ENCODE data around the gene RBFOX2.

The RBFOX2 gene

GRCh38 chr22:35955546-35955945 lies 73.1 kb downstream of the RBFOX2 start:
- DNase-seq (ENCODE audit: low read depth in 2 of 2): no peak
- H3K4me3 ChIP-seq (replicated peaks in 1 of 2; ENCODE audit: low read depth in 2 of 2, low read length in 2 of 2): no peak overlapping the region
- TF ChIP-seq CTCF (IDR thresholded peaks at IDR 0.05; ENCODE audit: low read depth, low read length): no peak

DNA sequence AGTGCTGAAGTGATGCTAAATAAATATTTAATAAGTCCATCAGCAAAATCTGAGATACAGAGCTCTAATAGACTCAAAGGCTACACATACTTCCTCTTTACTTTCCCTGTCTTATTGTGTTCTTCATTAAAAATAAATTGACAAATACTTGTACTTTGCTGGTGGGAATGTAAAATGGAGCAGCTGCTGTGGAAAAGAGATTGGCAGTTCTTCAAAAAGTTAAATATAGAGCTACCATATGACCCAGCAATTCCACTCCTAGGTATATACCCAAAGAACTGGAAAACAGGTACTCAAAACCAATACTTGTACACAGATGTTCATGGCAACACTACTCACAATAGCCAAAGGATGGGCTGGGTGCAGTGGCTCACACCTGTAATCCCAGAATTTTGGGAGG lies 76.0 kb downstream of the RBFOX2 start:
- no peak for DNase-seq (ENCODE audit: low read depth in 2 of 2)
- TF ChIP-seq CTCF (IDR thresholded peaks at IDR 0.05; ENCODE audit: low read depth, low read length): no peak
- H3K4me3 ChIP-seq (replicated peaks in 1 of 2; ENCODE audit: low read depth in 2 of 2, low read length in 2 of 2): no peak overlapping the region

GRCh38 chr22:35950262-35950661 lies 78.4 kb downstream of the RBFOX2 start:
- no peak overlapping the region for H3K4me3 ChIP-seq (replicated peaks in 1 of 2; ENCODE audit: low read depth in 2 of 2, low read length in 2 of 2)
- no peak for DNase-seq (ENCODE audit: low read depth in 2 of 2)
- no peak for TF ChIP-seq CTCF (IDR thresholded peaks at IDR 0.05; ENCODE audit: low read depth, low read length)

DNA sequence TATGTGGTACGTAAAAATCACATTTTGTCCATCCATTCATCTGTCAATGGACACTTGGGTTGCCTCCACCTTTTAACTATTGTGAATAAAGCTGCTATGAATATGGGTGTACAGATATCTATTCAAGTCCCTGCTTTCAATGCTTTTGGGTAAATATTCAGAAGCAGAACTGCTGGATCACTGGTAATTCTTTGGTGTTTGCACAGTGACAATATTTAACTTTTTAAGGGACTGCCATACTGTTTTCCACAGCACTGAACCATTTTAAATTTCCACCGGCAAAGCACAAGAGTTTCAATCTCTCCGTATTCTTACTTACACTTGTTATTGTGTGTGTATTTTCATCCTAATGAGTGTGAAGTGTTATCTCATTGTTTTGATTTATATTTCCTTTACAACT lies 79.4 kb downstream of the RBFOX2 start:
- TF ChIP-seq CTCF (IDR thresholded peaks at IDR 0.05; ENCODE audit: low read depth, low read length): no peak
- no peak for DNase-seq (ENCODE audit: low read depth in 2 of 2)
- H3K4me3 ChIP-seq (replicated peaks in 1 of 2; ENCODE audit: low read depth in 2 of 2, low read length in 2 of 2): no peak overlapping the region

GRCh38 chr22:35947794-35948425 lies 80.7 kb downstream of the RBFOX2 start:
- peak in 1 of 2 donors; percentile 57 for DNase-seq (ENCODE audit: low read depth in 2 of 2)
- TF ChIP-seq CTCF (IDR thresholded peaks at IDR 0.05; ENCODE audit: low read depth, low read length): no peak
- no peak overlapping the region for H3K4me3 ChIP-seq (replicated peaks in 1 of 2; ENCODE audit: low read depth in 2 of 2, low read length in 2 of 2)

DNA sequence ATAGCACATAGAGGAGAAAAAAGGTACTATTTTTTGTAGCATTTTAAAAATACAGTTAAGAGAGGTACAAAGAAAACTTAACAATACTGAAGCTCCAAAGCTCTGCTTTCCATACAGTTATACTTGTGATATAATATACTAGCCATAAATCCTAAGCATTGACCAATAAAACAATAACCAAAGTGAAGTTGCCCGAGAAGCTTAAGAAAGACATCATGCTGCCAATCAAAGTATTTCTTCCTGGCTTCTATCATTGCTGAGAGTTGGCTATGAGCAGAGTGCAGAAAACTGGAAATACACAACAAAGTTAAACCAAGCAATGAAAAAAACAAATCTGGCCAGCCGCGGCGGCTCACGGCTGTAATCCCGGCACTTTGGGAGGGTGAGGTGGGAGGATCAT lies 84.2 kb downstream of the RBFOX2 start:
- H3K4me3 ChIP-seq (replicated peaks in 1 of 2; ENCODE audit: low read depth in 2 of 2, low read length in 2 of 2): no peak overlapping the region
- no peak for TF ChIP-seq CTCF (IDR thresholded peaks at IDR 0.05; ENCODE audit: low read depth, low read length)
- no peak for DNase-seq (ENCODE audit: low read depth in 2 of 2)

DNA sequence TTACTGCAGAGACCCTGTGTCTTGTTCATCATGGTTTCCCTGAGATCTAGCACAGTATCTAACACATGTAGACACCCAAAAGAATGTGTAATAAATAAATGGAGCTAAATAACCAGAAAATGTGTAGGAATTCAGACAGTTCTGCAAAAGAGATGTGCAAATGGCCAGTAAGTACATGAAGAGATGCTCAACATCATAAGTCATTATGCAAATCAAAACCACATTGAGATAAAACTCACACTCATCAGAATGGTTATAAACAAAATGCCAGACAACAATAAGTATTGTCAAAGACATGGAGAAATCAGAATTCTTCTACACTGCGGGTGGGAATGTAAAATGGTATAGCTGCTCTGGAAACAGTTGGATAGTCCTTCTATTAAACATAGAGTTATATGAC lies 88.5 kb downstream of the RBFOX2 start:
- no peak overlapping the region for H3K4me3 ChIP-seq (replicated peaks in 1 of 2; ENCODE audit: low read depth in 2 of 2, low read length in 2 of 2)

More for the DNA sequence above, 88.5 kb downstream of the RBFOX2 start:
- TF ChIP-seq CTCF (IDR thresholded peaks at IDR 0.05; ENCODE audit: low read depth, low read length): no peak
- no peak for DNase-seq (ENCODE audit: low read depth in 2 of 2)
